Dendritic cell treated with granulocyte-macrophage colony-stimulating factor and Interleukin-4, amounts not matched to agents 40 ng/mL and 50 ng/mL, for 4 days (primary cell): Measurements from ENCODE around the gene FARS2.

ENCODE experiments used
- H3K27ac Mint-ChIP-seq: one replicate; pipeline ENCODE4 v1.8.0; 2022; ENCODE audit warnings: mild to moderate bottlenecking, mixed read lengths
- H3K27me3 Mint-ChIP-seq: one replicate; pipeline ENCODE4 v1.8.0; 2022; ENCODE audit warnings: mild to moderate bottlenecking, mixed read lengths
- H3K36me3 Mint-ChIP-seq: one replicate; pipeline ENCODE4 v1.8.0; 2022; ENCODE audit warnings: low read depth, mixed read lengths
- H3K4me1 Mint-ChIP-seq: one replicate; pipeline ENCODE4 v1.8.0; 2022; ENCODE audit warnings: low read depth, mixed read lengths
- H3K4me3 Mint-ChIP-seq: one replicate; pipeline ENCODE4 v1.8.0; 2022; ENCODE audit warnings: mild to moderate bottlenecking, moderate library complexity, mixed read lengths
- H3K9me3 Mint-ChIP-seq: one replicate; pipeline ENCODE4 v1.8.0; 2022; ENCODE audit warnings: mixed read lengths
- intact Hi-C: fragments of 100-400 bp; cut with micrococcal nuclease; formaldehyde crosslinking; loops from one replicate; pipeline ENCODE4 v1.15.0; 2022

The FARS2 gene

GRCh38 chr6:5438922-5439584, 177.7 kb downstream of the FARS2 start:
- H3K4me3 Mint-ChIP-seq, result no peak overlapping the region
- H3K27me3 Mint-ChIP-seq, result no peaks in the 10 kb centered on the region
- H3K27ac Mint-ChIP-seq, result no peak overlapping the region
- peaks cover 20% of the 10 kb centered on the region for H3K4me1 Mint-ChIP-seq
- peaks cover 14% of the 10 kb centered on the region for H3K36me3 Mint-ChIP-seq
- intact Hi-C loops, result no loop called here
- H3K9me3 Mint-ChIP-seq, result peaks cover 11% of the 10 kb centered on the region

GRCh38 chr6:5439749-5440148, 178.4 kb downstream of the FARS2 start:
- Mint-ChIP-seq H3K4me1 (peaks cover 21% of the 10 kb centered on the region), H3K4me3 (no peak overlapping the region), H3K9me3 (peaks cover 11% of the 10 kb centered on the region), H3K36me3 (peaks cover 14% of the 10 kb centered on the region), H3K27ac (no peak overlapping the region), H3K27me3 (no peaks in the 10 kb centered on the region)
- intact Hi-C loops, result no loop called here

GRCh38 chr6:5442319-5442718, 181.0 kb downstream of the FARS2 start:
- H3K9me3 Mint-ChIP-seq, result no peaks in the 10 kb centered on the region
- H3K27ac Mint-ChIP-seq, result no peak overlapping the region
- no peaks in the 10 kb centered on the region for H3K36me3 Mint-ChIP-seq
- no peaks in the 10 kb centered on the region for H3K27me3 Mint-ChIP-seq
- peaks cover 21% of the 10 kb centered on the region for H3K4me1 Mint-ChIP-seq
- intact Hi-C loops, result no loop called here
- H3K4me3 Mint-ChIP-seq, result no peak overlapping the region

GRCh38 chr6:5442916-5443315, 181.6 kb downstream of the FARS2 start:
- peaks cover 21% of the 10 kb centered on the region for H3K4me1 Mint-ChIP-seq
- no peaks in the 10 kb centered on the region for H3K27me3 Mint-ChIP-seq
- intact Hi-C loops, result no loop called here
- no peaks in the 10 kb centered on the region for H3K9me3 Mint-ChIP-seq
- no peak overlapping the region for H3K4me3 Mint-ChIP-seq
- H3K27ac Mint-ChIP-seq, result no peak overlapping the region
- no peaks in the 10 kb centered on the region for H3K36me3 Mint-ChIP-seq

GRCh38 chr6:5443491-5443890, 182.2 kb downstream of the FARS2 start:
- H3K9me3 Mint-ChIP-seq, result no peaks in the 10 kb centered on the region
- H3K4me1 Mint-ChIP-seq, result peaks cover 21% of the 10 kb centered on the region
- H3K36me3 Mint-ChIP-seq, result no peaks in the 10 kb centered on the region
- no peak overlapping the region for H3K27ac Mint-ChIP-seq
- intact Hi-C loops, result no loop called here
- no peak overlapping the region for H3K4me3 Mint-ChIP-seq
- H3K27me3 Mint-ChIP-seq, result no peaks in the 10 kb centered on the region

DNA sequence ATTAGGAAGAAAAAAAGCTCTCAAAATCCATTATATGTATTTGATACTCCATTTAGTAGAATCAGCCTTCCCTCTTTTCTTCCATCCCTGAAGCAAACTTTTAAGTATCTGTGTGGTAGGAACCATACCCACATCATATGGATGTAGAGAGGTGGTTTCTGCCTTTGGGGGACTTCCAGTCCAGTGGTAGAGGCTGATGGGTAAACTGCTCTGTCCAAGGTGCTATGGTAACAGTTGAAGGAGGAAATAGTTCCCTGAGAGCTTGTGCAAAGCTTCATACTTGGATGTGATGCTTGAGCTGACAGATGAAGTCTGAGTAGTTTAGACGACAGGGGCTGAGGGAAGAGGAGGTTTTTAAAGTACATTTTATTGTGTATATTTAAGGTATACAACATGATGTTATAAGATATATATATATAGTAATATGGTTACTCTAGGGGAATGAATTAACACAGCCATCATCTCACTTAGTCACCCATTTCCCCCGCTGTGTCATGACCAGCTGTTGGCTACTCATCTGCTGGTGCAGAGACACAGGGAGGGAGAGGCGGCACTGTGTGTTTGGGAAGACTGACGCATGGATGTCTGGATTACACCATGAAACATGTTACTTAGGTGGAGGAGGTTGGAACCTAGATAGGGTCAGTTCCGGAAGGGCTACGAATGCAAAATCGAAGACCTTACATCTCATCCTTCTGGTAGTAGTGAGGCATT, 185.2 kb downstream of the FARS2 start:
- H3K4me1 Mint-ChIP-seq, result peaks cover 15% of the 10 kb centered on the region
- H3K27me3 Mint-ChIP-seq, result no peaks in the 10 kb centered on the region
- H3K9me3 Mint-ChIP-seq, result no peaks in the 10 kb centered on the region
- intact Hi-C loops, result no loop called here
- H3K36me3 Mint-ChIP-seq, result no peaks in the 10 kb centered on the region
- H3K27ac Mint-ChIP-seq, result no peak overlapping the region
- no peak overlapping the region for H3K4me3 Mint-ChIP-seq

GRCh38 chr6:5447921-5448320, 186.6 kb downstream of the FARS2 start:
- Mint-ChIP-seq H3K4me1 (peaks cover 12% of the 10 kb centered on the region), H3K27ac (no peak overlapping the region), H3K4me3 (no peak overlapping the region), H3K27me3 (no peaks in the 10 kb centered on the region), H3K9me3 (no peaks in the 10 kb centered on the region), H3K36me3 (no peaks in the 10 kb centered on the region)
- intact Hi-C loops, result no loop called here

- no peaks in the 10 kb centered on the region for H3K4me1 Mint-ChIP-seq
- H3K4me3 Mint-ChIP-seq, result no peak overlapping the region
- intact Hi-C loops, result no loop called here
- H3K27me3 Mint-ChIP-seq, result no peaks in the 10 kb centered on the region
- H3K9me3 Mint-ChIP-seq, result no peaks in the 10 kb centered on the region
- no peak overlapping the region for H3K27ac Mint-ChIP-seq
- H3K36me3 Mint-ChIP-seq, result no peaks in the 10 kb centered on the region
These were observed 188.8 kb downstream of the FARS2 start for GRCh38 chr6:5450073-5450472.

GRCh38 chr6:5453546-5453945, 192.2 kb downstream of the FARS2 start:
- Mint-ChIP-seq H3K9me3 (no peaks in the 10 kb centered on the region), H3K36me3 (no peaks in the 10 kb centered on the region), H3K27ac (no peak overlapping the region), H3K4me1 (no peaks in the 10 kb centered on the region), H3K4me3 (no peak overlapping the region), H3K27me3 (no peaks in the 10 kb centered on the region)
- intact Hi-C loops, result no loop called here

GRCh38 chr6:5455142-5455541, 193.8 kb downstream of the FARS2 start:
- no peaks in the 10 kb centered on the region for H3K36me3 Mint-ChIP-seq
- no peak overlapping the region for H3K27ac Mint-ChIP-seq
- no peaks in the 10 kb centered on the region for H3K27me3 Mint-ChIP-seq
- H3K4me1 Mint-ChIP-seq, result no peaks in the 10 kb centered on the region
- H3K9me3 Mint-ChIP-seq, result no peaks in the 10 kb centered on the region
- intact Hi-C loops, result no loop called here
- no peak overlapping the region for H3K4me3 Mint-ChIP-seq

DNA sequence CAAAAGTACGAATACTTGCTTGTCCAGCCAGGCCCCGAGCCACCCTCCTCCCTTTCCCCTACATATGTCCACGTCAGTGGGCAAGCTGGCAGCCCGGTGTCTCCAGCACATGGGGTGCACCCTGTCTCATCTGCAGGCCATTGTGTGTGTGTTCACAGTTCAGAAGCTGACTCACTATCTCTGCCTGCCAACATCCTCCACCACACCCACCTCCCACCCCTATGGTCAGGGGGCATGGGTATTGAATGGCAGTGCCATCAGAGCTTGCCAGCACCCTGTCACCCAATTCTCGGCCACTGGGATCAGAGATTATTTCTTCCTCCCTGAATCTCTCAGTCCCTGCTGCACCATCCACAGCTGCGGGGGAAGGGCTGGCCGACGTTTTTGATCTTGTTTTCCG, 195.7 kb downstream of the FARS2 start:
- H3K4me3 Mint-ChIP-seq, result no peak overlapping the region
- intact Hi-C loops, result no loop called here
- no peaks in the 10 kb centered on the region for H3K9me3 Mint-ChIP-seq
- no peaks in the 10 kb centered on the region for H3K36me3 Mint-ChIP-seq
- no peaks in the 10 kb centered on the region for H3K27me3 Mint-ChIP-seq
- H3K27ac Mint-ChIP-seq, result no peak overlapping the region
- no peaks in the 10 kb centered on the region for H3K4me1 Mint-ChIP-seq

GRCh38 chr6:5457983-5458683, 196.8 kb downstream of the FARS2 start:
- Mint-ChIP-seq H3K9me3 (no peaks in the 10 kb centered on the region), H3K4me3 (no peak overlapping the region), H3K27ac (no peak overlapping the region), H3K36me3 (no peaks in the 10 kb centered on the region), H3K4me1 (no peaks in the 10 kb centered on the region), H3K27me3 (no peaks in the 10 kb centered on the region)
- intact Hi-C loops, result no loop called here

DNA sequence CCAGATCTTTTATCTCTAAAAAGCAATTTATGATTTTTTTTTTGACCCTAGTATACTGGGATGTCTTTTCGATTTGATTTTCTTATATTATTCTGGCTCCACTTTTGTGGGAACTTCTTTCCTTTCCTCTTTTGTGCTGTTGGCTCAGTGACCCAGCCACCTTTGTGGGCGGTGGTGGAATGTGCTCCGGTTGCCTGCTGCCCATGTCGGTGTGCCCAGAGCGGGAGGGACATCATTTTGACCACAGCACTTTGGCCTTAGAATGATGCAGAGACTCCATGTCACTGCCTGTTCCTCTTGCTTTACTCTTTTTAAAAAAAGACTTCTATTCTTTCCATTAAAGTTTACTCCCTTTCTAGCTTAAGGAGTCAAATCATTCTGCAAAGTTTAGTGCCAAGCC, 198.0 kb downstream of the FARS2 start:
- no peaks in the 10 kb centered on the region for H3K27me3 Mint-ChIP-seq
- H3K4me1 Mint-ChIP-seq, result no peaks in the 10 kb centered on the region
- intact Hi-C loops, result no loop called here
- H3K9me3 Mint-ChIP-seq, result no peaks in the 10 kb centered on the region
- no peaks in the 10 kb centered on the region for H3K36me3 Mint-ChIP-seq
- H3K27ac Mint-ChIP-seq, result no peak overlapping the region
- no peak overlapping the region for H3K4me3 Mint-ChIP-seq

DNA sequence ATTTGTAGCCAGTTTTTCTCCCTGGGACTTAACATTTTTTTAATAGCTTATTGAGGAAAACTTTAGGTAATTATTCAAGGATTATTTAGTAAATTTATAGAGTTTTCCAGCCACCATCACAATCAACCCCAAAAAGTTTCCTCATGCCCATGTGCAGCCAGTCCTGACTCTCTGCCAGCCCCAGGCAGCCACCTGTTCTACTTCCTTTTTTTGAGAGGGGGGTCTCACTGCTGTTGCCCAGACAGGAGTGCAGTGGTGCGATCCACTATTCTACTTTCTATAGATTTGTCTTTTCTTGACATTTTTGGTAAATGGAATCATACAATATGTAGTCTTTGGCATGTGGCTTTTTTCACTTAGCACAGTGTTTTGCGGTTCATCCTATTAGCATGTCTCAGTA, 200.1 kb downstream of the FARS2 start:
- Mint-ChIP-seq H3K4me3 (no peak overlapping the region), H3K4me1 (peaks cover 5% of the 10 kb centered on the region), H3K9me3 (no peaks in the 10 kb centered on the region), H3K27me3 (no peaks in the 10 kb centered on the region), H3K27ac (no peak overlapping the region), H3K36me3 (no peaks in the 10 kb centered on the region)
- intact Hi-C loops, result no loop called here
